ENCODE measurements around the gene FAM98A.

DNA sequence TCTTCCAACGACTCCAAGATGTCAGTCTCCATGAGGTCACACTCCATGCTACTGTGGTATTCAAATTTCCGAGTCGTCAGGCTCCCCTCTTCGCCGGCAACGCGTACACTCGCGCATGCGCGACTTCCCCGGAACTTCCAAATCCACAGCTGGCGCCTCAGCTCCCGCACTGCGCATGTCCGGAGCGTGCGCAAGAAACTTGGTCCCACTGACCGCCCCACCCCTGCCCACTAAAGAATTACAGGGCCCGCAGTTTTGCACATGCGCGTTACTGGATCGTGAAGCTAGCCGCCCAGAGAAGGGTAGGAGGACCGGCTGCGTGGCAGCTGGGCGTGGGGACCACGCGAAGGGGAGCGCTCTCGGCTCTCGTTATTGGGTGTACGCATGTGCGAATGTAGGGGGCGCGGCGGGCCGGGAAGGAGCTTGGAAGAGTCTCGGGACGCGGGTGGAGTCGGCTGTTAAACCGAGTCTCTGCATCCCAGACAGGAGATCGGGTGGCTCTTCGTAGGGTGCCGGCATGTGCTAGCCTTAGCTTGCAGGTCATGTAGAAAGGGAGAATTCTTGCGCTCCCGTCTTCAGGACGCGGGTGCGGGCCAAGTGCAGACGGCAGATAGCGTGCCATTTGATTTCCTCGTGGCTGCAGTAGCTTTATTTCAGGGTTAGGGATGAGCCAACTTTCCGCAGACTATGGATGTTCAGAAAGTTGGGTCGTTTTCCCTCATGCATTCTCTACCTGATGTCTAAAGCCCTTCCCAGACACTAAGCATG is at the start of gene FAM98A:
- TF ChIP-seq, protein P1, sequence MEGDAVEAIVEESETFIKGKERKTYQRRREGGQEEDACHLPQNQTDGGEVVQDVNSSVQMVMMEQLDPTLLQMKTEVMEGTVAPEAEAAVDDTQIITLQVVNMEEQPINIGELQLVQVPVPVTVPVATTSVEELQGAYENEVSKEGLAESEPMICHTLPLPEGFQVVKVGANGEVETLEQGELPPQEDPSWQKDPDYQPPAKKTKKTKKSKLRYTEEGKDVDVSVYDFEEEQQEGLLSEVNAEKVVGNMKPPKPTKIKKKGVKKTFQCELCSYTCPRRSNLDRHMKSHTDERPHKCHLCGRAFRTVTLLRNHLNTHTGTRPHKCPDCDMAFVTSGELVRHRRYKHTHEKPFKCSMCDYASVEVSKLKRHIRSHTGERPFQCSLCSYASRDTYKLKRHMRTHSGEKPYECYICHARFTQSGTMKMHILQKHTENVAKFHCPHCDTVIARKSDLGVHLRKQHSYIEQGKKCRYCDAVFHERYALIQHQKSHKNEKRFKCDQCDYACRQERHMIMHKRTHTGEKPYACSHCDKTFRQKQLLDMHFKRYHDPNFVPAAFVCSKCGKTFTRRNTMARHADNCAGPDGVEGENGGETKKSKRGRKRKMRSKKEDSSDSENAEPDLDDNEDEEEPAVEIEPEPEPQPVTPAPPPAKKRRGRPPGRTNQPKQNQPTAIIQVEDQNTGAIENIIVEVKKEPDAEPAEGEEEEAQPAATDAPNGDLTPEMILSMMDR (IDR thresholded peaks at IDR 0.05; ENCODE audit: poor library complexity, severe bottlenecking) = peak; percentile 61
- TF ChIP-seq EZH2 (IDR thresholded peaks at IDR 0.05; ENCODE audit: borderline replicate concordance, insufficient read depth, low read length, poor library complexity, severe bottlenecking) (no peak), POLR2AphosphoS5 (IDR thresholded peaks at IDR 0.05) (peak; percentile 61), TAF1 (IDR thresholded peaks at IDR 0.05; ENCODE audit: low read depth) (no peak), EP300 (conservative IDR thresholded peaks at IDR 0.05; ENCODE audit: poor library complexity, severe bottlenecking) (peak; percentile 54), REST (IDR thresholded peaks at IDR 0.05; ENCODE audit: borderline replicate concordance) (no peak), RAD21 (conservative IDR thresholded peaks at IDR 0.05) (peak; percentile 58)
